HL-60 (cell line): ENCODE measurements around the gene IGFALS.

Experiments used
- DNase-seq, 2 experiments: peaks; one replicate each; pipeline ENCODE4 v3.0.0-alpha.2; 2010 to 2020; ENCODE audit warnings: low read depth in 1 of 2, low spot score in 1 of 2
- H3K27ac ChIP-seq: fragments of 250-450 bp; sonication (Bioruptor Pico); replicated peaks from 2 replicates; pipeline ENCODE4 v1.5.1; 2020; ENCODE audit warnings: mild to moderate bottlenecking, moderate library complexity
- H3K27me3 ChIP-seq: fragments of 250-450 bp; sonication (Bioruptor Pico); 2 replicates; pipeline ENCODE4 v1.5.1; 2021; ENCODE audit warnings: mild to moderate bottlenecking, moderate library complexity; ENCODE audit not compliant: insufficient read depth, poor library complexity, severe bottlenecking
- H3K4me3 ChIP-seq: replicated peaks from 2 replicates; pipeline ENCODE4 v1.5.1; 2011; ENCODE audit warnings: mild to moderate bottlenecking, control low read depth, low read length; ENCODE audit not compliant: insufficient read depth
- CTCF ChIP-seq: IDR thresholded peaks from one replicate; pipeline ENCODE4 v1.5.1; 2011; ENCODE audit warnings: low read length, control low read depth, inconsistent platforms; ENCODE audit not compliant: insufficient read depth
- GABPA ChIP-seq: IDR thresholded peaks from 2 replicates; pipeline ENCODE4 v1.6.1; 2012; ENCODE audit warnings: low read depth
- POLR2AphosphoS5 ChIP-seq: IDR thresholded peaks from 2 replicates; pipeline ENCODE4 v1.6.1; 2012; ENCODE audit warnings: low read depth
- REST ChIP-seq: IDR thresholded peaks from 2 replicates; pipeline ENCODE4 v1.6.1; 2012; ENCODE audit warnings: low read depth; ENCODE audit not compliant: insufficient replicate concordance
- SPI1 ChIP-seq: IDR thresholded peaks from 2 replicates; pipeline ENCODE4 v1.6.1; 2012; ENCODE audit warnings: low read depth, mild to moderate bottlenecking, borderline replicate concordance

IGFALS gene

GRCh38 chr16:1786242-1787055 is 7.1 kb downstream of the IGFALS start:
- DNase-seq, result no peak
- Histone ChIP-seq H3K27me3 (no peaks in the 10 kb centered on the region), H3K4me3 (no peak overlapping the region), H3K27ac (no peak overlapping the region)
- TF ChIP-seq POLR2AphosphoS5, result no peak
- TF ChIP-seq CTCF, result no peak
- no peak for TF ChIP-seq REST
- no peak for TF ChIP-seq SPI1
- TF ChIP-seq GABPA, result no peak

- DNase-seq, result no peak
- no peaks in the 10 kb centered on the region for H3K27me3 ChIP-seq
- no peak overlapping the region for H3K4me3 ChIP-seq
- H3K27ac ChIP-seq, result no peak overlapping the region
- TF ChIP-seq GABPA (no peak), CTCF (no peak), SPI1 (no peak), POLR2AphosphoS5 (no peak), REST (no peak)
Observed at GRCh38 chr16:1785846-1786170, 7.7 kb downstream of the IGFALS start.

GRCh38 chr16:1784977-1785845 is 8.3 kb downstream of the IGFALS start:
- Histone ChIP-seq H3K27ac (no peak overlapping the region), H3K27me3 (no peaks in the 10 kb centered on the region), H3K4me3 (no peak overlapping the region)
- TF ChIP-seq REST, result no peak
- no peak for TF ChIP-seq SPI1
- TF ChIP-seq CTCF, result no peak
- no peak for TF ChIP-seq POLR2AphosphoS5
- no peak for TF ChIP-seq GABPA
- DNase-seq, result no peak
